Measurements from ENCODE around the gene CLK2.

DNA sequence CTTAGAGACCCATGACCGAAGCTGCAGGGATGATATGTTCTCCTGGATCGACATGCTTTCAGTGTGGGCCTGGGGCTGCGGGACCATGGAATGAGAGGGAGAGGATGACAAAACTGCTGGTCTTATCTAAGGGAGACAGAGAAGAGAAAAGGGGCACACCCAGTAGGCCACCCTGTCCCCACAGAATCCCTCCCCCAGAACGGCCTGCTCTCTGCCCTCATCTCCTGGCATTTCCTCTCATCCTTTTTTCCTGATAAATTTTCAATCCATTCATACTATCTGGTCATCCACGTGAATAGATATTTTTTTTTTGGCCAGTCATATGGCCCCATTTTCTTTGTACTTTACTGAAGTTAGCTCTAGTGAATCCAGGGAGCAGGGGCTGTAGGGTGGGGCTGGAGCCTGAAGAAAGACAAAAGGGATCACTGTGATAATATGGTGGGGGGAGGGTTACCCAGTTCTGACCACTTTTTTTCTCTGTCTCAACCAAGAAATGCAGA is 28.1 kb upstream of the CLK2 start, which contains the start of gene PKLR:
- TF ChIP-seq CTCF (IDR thresholded peaks at IDR 0.05; ENCODE audit: insufficient read depth, low read length) (no peak), POLR2AphosphoS5 (IDR thresholded peaks at IDR 0.05; ENCODE audit: low read depth) (no peak), SPI1 (IDR thresholded peaks at IDR 0.05; ENCODE audit: borderline replicate concordance, low read depth) (no peak), GABPA (IDR thresholded peaks at IDR 0.05; ENCODE audit: low read depth) (no peak)

All from HL-60 (cell line).